ENCODE data around the gene MYO15A.

The MYO15A gene

DNA sequence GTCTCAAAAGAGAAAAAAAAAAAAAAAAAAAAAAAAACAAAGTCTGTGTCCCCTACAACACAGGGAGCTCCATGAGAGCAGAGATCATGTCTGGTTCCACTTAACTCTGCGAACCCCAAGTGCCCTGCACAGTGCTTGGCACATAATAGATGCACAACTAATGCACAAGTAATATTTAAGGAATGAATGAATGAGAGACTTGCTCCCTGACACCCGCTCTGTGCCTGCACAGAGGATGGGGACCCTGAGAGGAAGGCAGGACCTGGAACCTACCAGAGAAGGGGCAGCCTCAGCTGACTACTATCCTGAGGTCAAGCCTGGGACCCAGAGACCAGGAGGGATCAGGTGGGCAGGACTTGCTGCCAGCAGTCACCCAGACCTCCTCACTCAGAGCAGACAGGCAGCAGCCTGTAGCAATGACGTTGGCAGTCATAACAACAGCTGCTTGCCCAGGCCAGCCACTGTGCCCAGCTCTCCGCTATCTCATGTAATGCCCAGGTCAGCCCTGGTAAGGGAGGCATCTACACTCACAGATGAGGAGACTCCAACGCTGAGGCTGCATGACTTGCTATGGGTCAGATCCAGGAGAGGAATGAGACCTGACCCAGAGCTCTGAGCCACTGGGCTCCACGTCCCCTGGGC is 2.9 kb downstream of the MYO15A start:
- Histone ChIP-seq H3K4me3 (ENCODE audit: insufficient read length, low read depth) (no peak overlapping the region), H3K36me3 (ENCODE audit: insufficient read depth, insufficient read length, low read length) (peaks cover 11% of the 10 kb centered on the region), H3K9me3 (ENCODE audit: insufficient read depth, low read length) (no peaks in the 10 kb centered on the region), H3K9ac (ENCODE audit: insufficient read length, low read depth) (no peak overlapping the region), H3K4me1 (ENCODE audit: insufficient read depth, insufficient read length) (peaks cover 5% of the 10 kb centered on the region), H3K27me3 (ENCODE audit: insufficient read depth, insufficient read length) (no peaks in the 10 kb centered on the region)
- DNase-seq (ENCODE audit: low read depth, low spot score) = no peak
- TF ChIP-seq YY1 (IDR thresholded peaks at IDR 0.05; ENCODE audit: insufficient read depth, insufficient read length) (no peak), SUZ12 (IDR thresholded peaks at IDR 0.05; ENCODE audit: extremely low read depth, insufficient read depth, insufficient read length) (no peak), ZNF274 (IDR thresholded peaks at IDR 0.05; ENCODE audit: low read depth, low read length) (no peak)

DNA sequence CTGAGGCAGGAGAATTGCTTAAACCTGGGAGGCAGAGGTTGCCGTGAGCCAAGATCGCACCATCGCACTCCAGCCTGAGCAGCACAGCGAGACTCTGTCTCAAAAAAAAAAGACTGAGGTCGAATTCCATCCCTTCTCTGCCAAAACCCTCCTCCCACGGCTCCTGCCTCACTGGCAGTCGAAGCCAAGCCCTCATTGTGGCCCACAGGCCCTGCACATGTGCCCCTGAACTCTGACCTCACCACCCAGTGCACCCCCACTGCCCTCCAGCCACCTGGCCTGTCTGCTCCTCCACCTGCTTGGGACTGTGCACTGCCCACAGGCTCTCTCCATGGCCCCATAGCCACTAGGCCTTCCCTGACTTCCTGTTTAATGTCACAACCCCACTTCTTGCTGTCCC is 7.0 kb downstream of the MYO15A start:
- peaks cover 9% of the 10 kb centered on the region for H3K4me1 ChIP-seq (ENCODE audit: insufficient read depth, insufficient read length)
- H3K4me3 ChIP-seq (ENCODE audit: insufficient read length, low read depth) = no peak overlapping the region
- DNase-seq (ENCODE audit: low read depth, low spot score) = no peak
- no peak for TF ChIP-seq ZNF274 (IDR thresholded peaks at IDR 0.05; ENCODE audit: low read depth, low read length)
- no peak for TF ChIP-seq YY1 (IDR thresholded peaks at IDR 0.05; ENCODE audit: insufficient read depth, insufficient read length)
- no peak for TF ChIP-seq SUZ12 (IDR thresholded peaks at IDR 0.05; ENCODE audit: extremely low read depth, insufficient read depth, insufficient read length)
- no peaks in the 10 kb centered on the region for H3K27me3 ChIP-seq (ENCODE audit: insufficient read depth, insufficient read length)
- peaks cover 13% of the 10 kb centered on the region; the same call in 1 of the 2 replicates for H3K9me3 ChIP-seq (ENCODE audit: insufficient read depth, low read length)
- no peaks in the 10 kb centered on the region for H3K36me3 ChIP-seq (ENCODE audit: insufficient read depth, insufficient read length, low read length)
- H3K9ac ChIP-seq (ENCODE audit: insufficient read length, low read depth) = no peak overlapping the region

DNA sequence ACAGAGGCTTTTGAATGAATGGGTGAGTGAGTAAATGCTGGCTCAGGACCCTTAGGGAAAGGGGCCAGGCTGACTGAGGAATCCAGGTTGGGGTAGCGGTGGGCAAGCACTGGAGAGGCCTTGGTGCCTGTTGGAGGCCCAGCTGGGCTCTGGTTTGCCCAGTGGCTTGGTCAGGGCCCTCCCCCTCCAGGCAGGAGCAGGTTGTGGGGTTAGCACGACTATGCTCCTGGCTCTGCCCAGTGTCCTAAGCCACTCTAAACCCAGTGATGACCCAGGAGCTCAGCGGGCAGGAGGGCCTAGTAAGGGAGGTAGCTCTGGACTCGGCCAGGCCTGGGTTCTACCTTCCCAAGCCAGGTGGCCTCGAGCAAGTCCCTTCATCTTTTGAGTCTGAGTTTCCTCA is 7.5 kb downstream of the MYO15A start:
- Histone ChIP-seq H3K4me3 (ENCODE audit: insufficient read length, low read depth) (no peak overlapping the region), H3K27me3 (ENCODE audit: insufficient read depth, insufficient read length) (no peaks in the 10 kb centered on the region), H3K4me1 (ENCODE audit: insufficient read depth, insufficient read length) (peaks cover 9% of the 10 kb centered on the region), H3K36me3 (ENCODE audit: insufficient read depth, insufficient read length, low read length) (no peaks in the 10 kb centered on the region), H3K9me3 (ENCODE audit: insufficient read depth, low read length) (peaks cover 13% of the 10 kb centered on the region; the same call in 1 of the 2 replicates), H3K9ac (ENCODE audit: insufficient read length, low read depth) (no peak overlapping the region)
- no peak for TF ChIP-seq YY1 (IDR thresholded peaks at IDR 0.05; ENCODE audit: insufficient read depth, insufficient read length)
- no peak for TF ChIP-seq ZNF274 (IDR thresholded peaks at IDR 0.05; ENCODE audit: low read depth, low read length)
- no peak for TF ChIP-seq SUZ12 (IDR thresholded peaks at IDR 0.05; ENCODE audit: extremely low read depth, insufficient read depth, insufficient read length)
- DNase-seq (ENCODE audit: low read depth, low spot score) = no peak

DNA sequence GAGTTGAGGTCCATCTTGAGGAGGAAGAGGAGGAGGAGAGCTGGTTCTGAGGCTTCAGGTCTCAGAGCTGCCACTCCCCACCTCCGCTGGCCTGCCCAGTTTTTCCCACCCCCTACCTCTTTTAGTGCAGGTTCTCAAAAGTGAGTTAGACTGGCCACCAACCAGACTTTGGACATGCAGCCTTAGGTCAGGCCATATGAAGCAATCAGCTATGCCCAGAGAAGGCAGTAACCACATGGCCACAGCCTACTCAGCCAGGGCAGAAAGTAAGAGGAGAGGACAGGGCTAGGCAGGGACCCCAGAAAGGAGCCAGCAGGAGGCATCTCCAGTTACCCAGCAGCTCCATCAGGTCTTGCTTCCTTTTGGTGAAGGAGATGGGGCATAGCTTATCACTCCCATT is 9.0 kb downstream of the MYO15A start:
- H3K4me3 ChIP-seq (ENCODE audit: insufficient read length, low read depth) = no peak overlapping the region

DNA sequence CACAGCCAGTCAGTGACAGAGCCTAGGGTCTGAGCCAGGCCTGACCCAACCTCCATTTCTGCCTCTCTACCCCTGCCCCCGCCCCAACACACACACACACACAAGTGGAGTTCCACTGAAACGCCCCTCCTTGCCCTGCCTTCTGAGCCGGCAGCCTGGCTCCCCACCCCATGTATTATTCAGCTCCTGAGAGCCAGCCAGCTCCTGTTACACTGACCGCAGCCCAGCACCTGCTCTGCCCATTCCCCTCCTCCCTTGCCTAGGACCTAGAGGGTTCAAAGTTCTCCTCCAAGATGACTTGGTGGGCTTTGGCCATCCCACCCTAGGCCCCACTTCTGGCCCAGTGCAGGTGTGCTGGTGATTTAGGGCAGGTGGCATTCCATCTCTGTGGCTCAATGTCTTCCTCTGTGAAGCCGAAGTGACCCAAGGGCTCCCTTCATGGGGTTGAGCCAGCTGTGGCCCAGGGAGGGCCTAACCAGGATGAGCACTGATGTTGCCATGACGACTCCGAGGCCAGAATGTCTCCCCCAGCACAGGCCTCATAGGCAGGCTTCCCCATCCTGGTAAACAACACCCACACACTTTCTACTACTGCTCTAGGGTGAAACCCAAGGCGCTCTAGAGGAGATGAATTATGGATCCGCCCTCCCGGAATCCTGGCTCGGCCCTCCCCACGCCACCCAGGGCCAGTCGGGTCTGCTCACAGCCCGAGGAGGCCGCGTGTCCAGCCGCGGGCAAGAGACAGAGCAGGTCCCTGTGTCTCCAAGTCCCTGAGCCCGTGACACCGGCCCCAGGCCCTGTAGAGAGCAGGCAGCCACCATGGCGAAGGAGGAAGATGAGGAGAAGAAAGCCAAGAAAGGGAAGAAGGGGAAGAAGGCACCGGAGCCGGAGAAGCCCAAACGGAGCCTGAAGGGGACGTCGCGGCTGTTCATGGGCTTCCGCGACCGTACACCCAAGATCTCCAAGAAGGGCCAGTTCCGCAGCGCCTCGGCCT is 9.7 kb downstream of the MYO15A start:
- no peak for DNase-seq (ENCODE audit: low read depth, low spot score)
- H3K9me3 ChIP-seq (ENCODE audit: insufficient read depth, low read length) = peaks cover 13% of the 10 kb centered on the region; the same call in 1 of the 2 replicates
- no peak for TF ChIP-seq ZNF274 (IDR thresholded peaks at IDR 0.05; ENCODE audit: low read depth, low read length)
- no peak for TF ChIP-seq SUZ12 (IDR thresholded peaks at IDR 0.05; ENCODE audit: extremely low read depth, insufficient read depth, insufficient read length)
- TF ChIP-seq YY1 (IDR thresholded peaks at IDR 0.05; ENCODE audit: insufficient read depth, insufficient read length) = no peak
- H3K27me3 ChIP-seq (ENCODE audit: insufficient read depth, insufficient read length) = no peaks in the 10 kb centered on the region
- peaks cover 4% of the 10 kb centered on the region for H3K4me1 ChIP-seq (ENCODE audit: insufficient read depth, insufficient read length)
- H3K36me3 ChIP-seq (ENCODE audit: insufficient read depth, insufficient read length, low read length) = no peaks in the 10 kb centered on the region
- no peak overlapping the region for H3K9ac ChIP-seq (ENCODE audit: insufficient read length, low read depth)
- no peak overlapping the region for H3K4me3 ChIP-seq (ENCODE audit: insufficient read length, low read depth)

More for the DNA sequence above, 9.0 kb downstream of the MYO15A start:
- TF ChIP-seq SUZ12 (IDR thresholded peaks at IDR 0.05; ENCODE audit: extremely low read depth, insufficient read depth, insufficient read length) (no peak), ZNF274 (IDR thresholded peaks at IDR 0.05; ENCODE audit: low read depth, low read length) (no peak), YY1 (IDR thresholded peaks at IDR 0.05; ENCODE audit: insufficient read depth, insufficient read length) (no peak)
- no peaks in the 10 kb centered on the region for H3K27me3 ChIP-seq (ENCODE audit: insufficient read depth, insufficient read length)
- no peaks in the 10 kb centered on the region for H3K36me3 ChIP-seq (ENCODE audit: insufficient read depth, insufficient read length, low read length)
- H3K9ac ChIP-seq (ENCODE audit: insufficient read length, low read depth) = no peak overlapping the region
- DNase-seq (ENCODE audit: low read depth, low spot score) = no peak
- H3K4me1 ChIP-seq (ENCODE audit: insufficient read depth, insufficient read length) = peaks cover 4% of the 10 kb centered on the region
- H3K9me3 ChIP-seq (ENCODE audit: insufficient read depth, low read length) = peaks cover 13% of the 10 kb centered on the region; the same call in 1 of the 2 replicates

DNA sequence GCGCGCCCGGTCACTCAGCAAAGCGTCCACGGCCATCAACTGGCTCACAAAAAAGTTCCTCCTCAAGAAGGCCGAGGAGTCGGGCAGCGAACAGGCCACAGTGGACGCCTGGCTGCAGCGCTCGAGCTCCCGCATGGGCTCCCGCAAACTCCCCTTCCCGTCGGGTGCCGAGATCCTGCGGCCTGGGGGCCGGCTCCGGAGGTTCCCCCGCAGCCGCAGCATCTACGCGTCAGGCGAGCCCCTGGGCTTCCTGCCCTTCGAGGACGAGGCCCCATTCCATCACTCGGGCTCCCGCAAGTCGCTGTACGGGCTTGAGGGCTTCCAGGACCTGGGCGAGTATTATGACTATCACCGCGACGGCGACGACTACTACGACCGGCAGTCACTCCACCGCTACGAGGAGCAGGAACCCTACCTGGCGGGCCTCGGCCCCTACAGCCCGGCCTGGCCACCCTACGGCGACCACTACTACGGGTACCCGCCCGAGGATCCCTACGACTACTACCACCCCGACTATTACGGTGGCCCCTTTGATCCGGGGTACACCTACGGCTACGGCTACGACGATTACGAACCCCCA is 10.7 kb downstream of the MYO15A start:
- Histone ChIP-seq H3K4me3 (ENCODE audit: insufficient read length, low read depth) (no peak overlapping the region), H3K9ac (ENCODE audit: insufficient read length, low read depth) (no peak overlapping the region), H3K36me3 (ENCODE audit: insufficient read depth, insufficient read length, low read length) (no peaks in the 10 kb centered on the region), H3K27me3 (ENCODE audit: insufficient read depth, insufficient read length) (no peaks in the 10 kb centered on the region), H3K9me3 (ENCODE audit: insufficient read depth, low read length) (peaks cover 13% of the 10 kb centered on the region; the same call in 1 of the 2 replicates), H3K4me1 (ENCODE audit: insufficient read depth, insufficient read length) (peaks cover 4% of the 10 kb centered on the region)
- DNase-seq (ENCODE audit: low read depth, low spot score) = no peak
- no peak for TF ChIP-seq ZNF274 (IDR thresholded peaks at IDR 0.05; ENCODE audit: low read depth, low read length)
- no peak for TF ChIP-seq YY1 (IDR thresholded peaks at IDR 0.05; ENCODE audit: insufficient read depth, insufficient read length)
- TF ChIP-seq SUZ12 (IDR thresholded peaks at IDR 0.05; ENCODE audit: extremely low read depth, insufficient read depth, insufficient read length) = no peak
